Astrocyte (in vitro differentiated cells and primary cell): ENCODE results near the gene RAB38.

Experiments used
- EZH2 ChIP-seq: IDR thresholded peaks from 2 replicates; pipeline ENCODE4 v1.6.1; 2012; ENCODE audit warnings: mild to moderate bottlenecking, low read length, inconsistent platforms; ENCODE audit not compliant: insufficient read depth
- TF ChIP-seq, protein P1 (sequence below): IDR thresholded peaks from 2 replicates; pipeline ENCODE4 v1.5.1; 2011; ENCODE audit warnings: low read depth, mild to moderate bottlenecking, inconsistent platforms, low read length, moderate library complexity; ENCODE audit not compliant: insufficient read depth

DNA sequence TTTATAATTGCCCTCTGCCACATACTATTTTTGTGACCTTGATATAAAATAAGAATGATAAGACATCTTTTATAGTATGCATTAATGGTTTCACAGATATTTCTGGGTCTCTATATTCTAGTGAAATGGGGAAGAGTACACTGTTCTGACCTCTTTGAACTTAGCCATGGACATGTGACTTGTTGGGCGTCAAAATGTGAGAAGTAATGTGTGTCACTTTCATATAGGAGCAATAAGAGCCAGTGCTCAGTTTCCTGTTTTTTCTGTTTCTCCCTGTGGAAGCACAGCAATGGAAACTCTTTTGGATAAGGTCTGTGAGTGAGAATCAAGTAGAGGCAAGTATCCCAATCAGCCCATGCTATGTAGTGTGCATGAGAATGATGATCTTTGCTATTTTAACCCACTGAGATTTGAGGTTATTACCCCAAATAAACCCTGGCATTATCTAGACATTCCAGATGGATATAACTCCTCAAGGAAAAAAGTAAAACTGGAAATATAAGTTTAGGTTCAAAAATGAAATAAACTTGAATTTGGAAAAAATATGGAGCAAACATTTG lies 60.7 kb downstream of the RAB38 start:
- TF ChIP-seq, protein P1, sequence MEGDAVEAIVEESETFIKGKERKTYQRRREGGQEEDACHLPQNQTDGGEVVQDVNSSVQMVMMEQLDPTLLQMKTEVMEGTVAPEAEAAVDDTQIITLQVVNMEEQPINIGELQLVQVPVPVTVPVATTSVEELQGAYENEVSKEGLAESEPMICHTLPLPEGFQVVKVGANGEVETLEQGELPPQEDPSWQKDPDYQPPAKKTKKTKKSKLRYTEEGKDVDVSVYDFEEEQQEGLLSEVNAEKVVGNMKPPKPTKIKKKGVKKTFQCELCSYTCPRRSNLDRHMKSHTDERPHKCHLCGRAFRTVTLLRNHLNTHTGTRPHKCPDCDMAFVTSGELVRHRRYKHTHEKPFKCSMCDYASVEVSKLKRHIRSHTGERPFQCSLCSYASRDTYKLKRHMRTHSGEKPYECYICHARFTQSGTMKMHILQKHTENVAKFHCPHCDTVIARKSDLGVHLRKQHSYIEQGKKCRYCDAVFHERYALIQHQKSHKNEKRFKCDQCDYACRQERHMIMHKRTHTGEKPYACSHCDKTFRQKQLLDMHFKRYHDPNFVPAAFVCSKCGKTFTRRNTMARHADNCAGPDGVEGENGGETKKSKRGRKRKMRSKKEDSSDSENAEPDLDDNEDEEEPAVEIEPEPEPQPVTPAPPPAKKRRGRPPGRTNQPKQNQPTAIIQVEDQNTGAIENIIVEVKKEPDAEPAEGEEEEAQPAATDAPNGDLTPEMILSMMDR: no peak
- TF ChIP-seq EZH2: no peak
